Lung (tissue), 12 donors: ENCODE measurements around the gene MPZL2. TPM values are rescaled to one million over a fixed set of nuclear protein-coding genes. Genes with fewer than 3 reads are reported as not detected.
"Not testable (repeated sequence)": the region's sequence is repeated elsewhere in the genome, so short reads cannot be mapped to it uniquely, and the experiment has no call there.

Source experiments
- ATAC-seq: fragments of 200-7000 bp; cut with Tn5 transposase; one replicate; pipeline ENCODE4 v1.9.1; 2020; ENCODE audit warnings: moderate number of reproducible peaks; ENCODE audit not compliant: insufficient read depth, low FRiP score
- DNase-seq, 3 donors: peaks; one replicate each; pipeline ENCODE4 v3.0.0-alpha.2; 2013 to 2017
- H3K27ac ChIP-seq, 2 donors: one replicate each; pipeline ENCODE4 v1.5.1; 2013; ENCODE audit warnings: mild to moderate bottlenecking in 2 of 2, moderate library complexity in 2 of 2, control low read depth in 1 of 2, inconsistent platforms in 1 of 2, low read depth in 1 of 2, low read length in 1 of 2
- H3K27me3 ChIP-seq, 3 donors: one replicate each; pipeline ENCODE4 v1.5.1; 2013; ENCODE audit warnings: low read length in 2 of 3; ENCODE audit not compliant: control insufficient read depth in 3 of 3, insufficient read depth in 3 of 3
- H3K36me3 ChIP-seq, 4 donors: one replicate each; pipeline ENCODE4 v1.5.1; 2013; ENCODE audit warnings: low read length in 4 of 4, mild to moderate bottlenecking in 1 of 4, moderate library complexity in 1 of 4; ENCODE audit not compliant: control insufficient read depth in 4 of 4, insufficient read depth in 4 of 4
- H3K4me1 ChIP-seq, 5 donors: one replicate each; pipeline ENCODE4 v1.5.1; 2013; ENCODE audit warnings: low read length in 5 of 5, mild to moderate bottlenecking in 2 of 5, moderate library complexity in 1 of 5; ENCODE audit not compliant: control insufficient read depth in 5 of 5, insufficient read depth in 5 of 5
- H3K4me3 ChIP-seq: one replicate; pipeline ENCODE4 v1.5.1; 2013; ENCODE audit warnings: mild to moderate bottlenecking, control low read depth, moderate library complexity
- H3K9ac ChIP-seq, 2 donors: one replicate each; pipeline ENCODE4 v1.5.1; 2013; ENCODE audit warnings: low read length in 2 of 2, control low read depth in 1 of 2; ENCODE audit not compliant: insufficient read depth in 1 of 2
- H3K9me3 ChIP-seq, 4 donors: one replicate each; pipeline ENCODE4 v1.5.1; 2013; ENCODE audit warnings: low read length in 3 of 4, mild to moderate bottlenecking in 1 of 4, moderate library complexity in 1 of 4; ENCODE audit not compliant: control insufficient read depth in 4 of 4, insufficient read depth in 3 of 4
- WGBS, 2 donors: extraction: QIAGEN DNeasy Blood & Tissue Kit; methylation state at CpG; one replicate each; pipeline ENCODE4 v1.1.7; 2013; 5-methylcytosine and 5-hydroxymethylcytosine counted together
- polyA plus RNA-seq, 2 donors: library from polyadenylated mRNA; stranded (reverse); fragments of 200-250 nt; gene quantifications; one replicate each; pipeline ENCODE4 v1.2.1, GENCODE V29; 2013
- total RNA-seq, 2 donors: library from RNA; depleted of rRNA in 1 of 2; stranded (reverse); fragments of >200 nt in 1 of 2; gene quantifications; one replicate each; pipeline ENCODE4 v1.2.1, GENCODE V29; 2014 to 2021
- TF ChIP-seq, protein P1 (sequence below): IDR thresholded peaks from 2 replicates; pipeline ENCODE4 v1.5.1; 2012; ENCODE audit warnings: mild to moderate bottlenecking; ENCODE audit errors: control extremely low read depth, extremely low read depth
- donor health status: control.
- donor health status: control.
- donor health status: Bipolar disorder and iron deficiency.
- donor health status: healthy.
- donor health status: DM: yes; HTN: yes; CAD: no.

The MPZL2 gene
- total and polyA plus RNA-seq, 4 donors: 87.2 to 143 (median 118) TPM

DNA sequence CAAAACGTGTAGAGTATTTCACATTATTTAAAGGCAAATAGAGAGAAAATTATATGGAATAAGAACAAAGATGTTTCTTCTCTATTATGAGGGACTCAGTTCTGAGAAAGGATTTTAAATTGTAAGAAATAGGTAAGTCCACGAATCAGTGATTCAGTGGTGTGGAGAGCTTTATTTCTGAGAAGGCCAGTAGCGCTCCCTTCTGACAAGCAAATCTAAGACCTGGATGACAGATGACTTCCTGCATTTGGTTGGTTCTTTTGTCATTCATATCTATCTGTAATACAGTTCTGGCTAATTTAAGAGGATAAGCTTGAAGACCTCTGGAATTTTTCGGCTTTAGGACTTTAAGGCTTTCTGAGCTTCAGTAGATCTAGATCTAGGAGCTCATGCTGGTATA is 47.4 kb upstream of the MPZL2 start:
- Histone ChIP-seq H3K27me3 (peaks cover 0 to 3% (median 0%) of the 10 kb centered on the region in 3 donors), H3K9ac (no peak overlapping the region), H3K4me1 (peaks cover 0 to 16% (median 3%) of the 10 kb centered on the region in 5 donors), H3K9me3 (no peaks in the 10 kb centered on the region), H3K27ac (no peak overlapping the region), H3K36me3 (no peaks in the 10 kb centered on the region), H3K4me3 (no peak overlapping the region)
- TF ChIP-seq, protein P1, sequence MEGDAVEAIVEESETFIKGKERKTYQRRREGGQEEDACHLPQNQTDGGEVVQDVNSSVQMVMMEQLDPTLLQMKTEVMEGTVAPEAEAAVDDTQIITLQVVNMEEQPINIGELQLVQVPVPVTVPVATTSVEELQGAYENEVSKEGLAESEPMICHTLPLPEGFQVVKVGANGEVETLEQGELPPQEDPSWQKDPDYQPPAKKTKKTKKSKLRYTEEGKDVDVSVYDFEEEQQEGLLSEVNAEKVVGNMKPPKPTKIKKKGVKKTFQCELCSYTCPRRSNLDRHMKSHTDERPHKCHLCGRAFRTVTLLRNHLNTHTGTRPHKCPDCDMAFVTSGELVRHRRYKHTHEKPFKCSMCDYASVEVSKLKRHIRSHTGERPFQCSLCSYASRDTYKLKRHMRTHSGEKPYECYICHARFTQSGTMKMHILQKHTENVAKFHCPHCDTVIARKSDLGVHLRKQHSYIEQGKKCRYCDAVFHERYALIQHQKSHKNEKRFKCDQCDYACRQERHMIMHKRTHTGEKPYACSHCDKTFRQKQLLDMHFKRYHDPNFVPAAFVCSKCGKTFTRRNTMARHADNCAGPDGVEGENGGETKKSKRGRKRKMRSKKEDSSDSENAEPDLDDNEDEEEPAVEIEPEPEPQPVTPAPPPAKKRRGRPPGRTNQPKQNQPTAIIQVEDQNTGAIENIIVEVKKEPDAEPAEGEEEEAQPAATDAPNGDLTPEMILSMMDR: no peak
- 73 to 83% methylated on average over 4 of the region's 4 CpGs for WGBS, 2 donors
- ATAC-seq: no peak
- DNase-seq: no peak

DNA sequence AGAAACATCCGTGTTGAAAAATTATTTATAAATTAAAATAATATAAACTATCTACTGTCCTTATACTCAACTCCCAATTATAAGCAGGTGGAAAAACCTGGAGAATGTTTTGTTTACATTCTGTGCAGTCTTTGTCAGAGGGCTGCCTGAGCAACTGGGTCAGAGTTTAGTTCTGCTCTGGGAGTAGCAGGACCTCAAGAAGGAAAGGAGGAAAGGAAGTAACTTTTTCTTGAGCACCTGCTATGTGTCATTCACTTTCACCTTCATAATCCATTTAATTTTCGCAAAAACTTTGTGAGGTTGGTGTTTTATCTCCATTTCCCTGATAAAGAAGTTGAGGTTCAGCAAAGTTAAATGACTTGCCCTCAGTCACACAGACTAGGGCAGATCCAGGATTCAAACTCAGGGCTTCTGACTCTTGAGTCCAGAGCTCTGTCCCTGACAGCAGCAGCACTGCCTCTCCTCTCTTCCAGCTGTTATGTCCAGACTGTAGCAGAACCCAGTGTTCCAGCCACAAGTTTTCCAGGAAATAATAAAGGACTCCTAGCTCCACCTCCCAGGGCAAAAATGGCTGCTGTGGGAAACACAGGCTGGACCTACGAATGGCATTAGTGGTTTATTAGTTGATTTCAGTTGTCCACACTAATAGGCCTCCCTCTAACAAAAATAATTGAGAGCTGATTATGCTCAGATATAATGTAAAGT is 46.8 kb upstream of the MPZL2 start:
- Histone ChIP-seq H3K27ac (no peak overlapping the region), H3K4me1 (peaks cover 0 to 10% (median 2%) of the 10 kb centered on the region in 5 donors), H3K36me3 (no peaks in the 10 kb centered on the region), H3K27me3 (peaks cover 0 to 3% (median 0%) of the 10 kb centered on the region in 3 donors), H3K9ac (no peak overlapping the region), H3K4me3 (no peak overlapping the region), H3K9me3 (no peaks in the 10 kb centered on the region)
- TF ChIP-seq, protein P1: no peak
- 77 to 88% methylated on average over 3 of the region's 3 CpGs for WGBS, 2 donors
- DNase-seq: no peak
- no peak for ATAC-seq

DNA sequence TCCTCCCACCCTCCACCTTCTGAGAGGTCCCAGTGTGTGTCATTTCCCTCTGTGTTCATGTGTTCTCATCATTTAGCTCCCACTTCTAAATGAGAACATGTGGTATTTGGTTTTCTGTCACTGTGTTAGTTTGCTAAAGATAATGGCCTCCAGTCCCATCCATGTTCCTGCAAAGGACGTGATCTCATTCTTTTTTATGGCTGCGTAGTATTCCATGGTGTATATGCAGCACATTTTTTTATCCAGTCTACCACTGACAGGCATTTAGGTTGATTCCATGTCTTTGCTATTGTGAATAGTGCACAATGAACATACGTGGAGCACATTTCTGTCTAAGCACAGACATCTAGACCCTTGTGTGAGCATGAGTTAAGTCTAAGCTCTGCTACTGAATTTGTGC is 46.2 kb upstream of the MPZL2 start:
- no peaks in the 10 kb centered on the region for H3K36me3 ChIP-seq
- ATAC-seq (no peak), DNase-seq (no peak)
- peaks cover 0 to 3% (median 0%) of the 10 kb centered on the region in 3 donors for H3K27me3 ChIP-seq
- H3K27ac ChIP-seq: no peak overlapping the region
- H3K4me3 ChIP-seq: no peak overlapping the region
- peaks cover 0 to 4% (median 0%) of the 10 kb centered on the region in 5 donors for H3K4me1 ChIP-seq
- WGBS, 2 donors: 94 to 96% methylated on average over 3 of the region's 3 CpGs
- H3K9ac ChIP-seq: no peak overlapping the region
- TF ChIP-seq, protein P1: no peak
- H3K9me3 ChIP-seq: no peaks in the 10 kb centered on the region

DNA sequence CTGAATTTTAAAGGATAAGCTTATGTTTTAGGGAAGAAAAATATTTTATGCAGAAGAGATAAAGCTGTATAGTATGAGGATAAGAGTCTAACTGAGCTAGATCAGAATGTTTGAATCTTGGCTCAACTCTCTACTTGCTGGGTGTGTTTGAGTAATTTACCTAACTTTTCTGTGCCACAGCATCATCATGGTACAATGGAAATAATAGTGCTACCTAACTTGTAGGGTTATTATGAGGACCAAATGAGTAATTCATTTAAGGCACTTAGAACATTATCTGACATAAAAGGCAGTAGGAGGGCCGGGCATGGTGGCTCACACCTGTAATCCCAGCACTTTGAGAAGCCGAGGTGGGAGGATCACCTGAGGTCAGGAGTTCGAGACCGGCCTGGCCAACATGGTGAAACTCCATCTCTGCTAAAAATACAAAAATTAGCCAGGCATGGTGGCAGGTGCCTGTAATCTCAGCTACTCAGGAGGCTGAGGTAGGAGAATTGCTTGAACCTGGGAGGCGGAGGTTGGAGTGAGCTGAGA is 45.0 kb upstream of the MPZL2 start:
- not testable (repeated sequence) for H3K9ac ChIP-seq, H3K4me3 ChIP-seq, ATAC-seq, H3K27ac ChIP-seq, DNase-seq, H3K36me3 ChIP-seq, H3K9me3 ChIP-seq, H3K27me3 ChIP-seq, H3K4me1 ChIP-seq
- WGBS, 2 donors: 94 to 95% methylated on average over 5 of the region's 5 CpGs
